Measurements from ENCODE around the gene RSU1. TPM values are rescaled to one million over a fixed set of nuclear protein-coding genes. Genes with fewer than 3 reads are reported as not detected.

The RSU1 gene
- total RNA-seq, 1 donor = 94.1 TPM

DNA sequence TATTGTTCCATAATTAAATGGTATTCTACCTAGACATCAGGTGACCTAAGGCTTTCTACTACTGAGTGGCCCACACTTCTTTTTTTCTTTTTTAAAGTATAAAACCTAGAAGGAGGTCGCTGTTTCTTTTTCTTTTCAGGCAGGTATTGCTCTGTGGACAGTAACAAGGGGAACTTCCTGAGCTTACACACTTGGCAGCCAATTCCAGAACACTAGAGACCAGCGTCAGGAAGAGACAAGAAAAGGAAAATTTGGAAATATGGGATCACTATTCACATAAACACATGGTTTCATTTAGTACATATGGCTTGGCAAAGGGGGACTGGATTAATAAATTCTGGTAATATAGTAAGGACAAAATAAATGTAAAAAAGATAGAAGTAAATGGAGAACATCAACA, 141.9 kb downstream of the RSU1 start:
- Histone ChIP-seq H3K79me2 (ENCODE audit: insufficient read depth, low read length) (no peaks in the 10 kb centered on the region), H3K36me3 (ENCODE audit: insufficient read depth, low read length) (no peaks in the 10 kb centered on the region), H3K9me3 (ENCODE audit: low read depth, low read length) (no peaks in the 10 kb centered on the region), H3K4me1 (ENCODE audit: insufficient read depth, low read length) (no peaks in the 10 kb centered on the region), H2AFZ (ENCODE audit: low read length) (no peak overlapping the region), H3K4me3 (ENCODE audit: insufficient read depth, low read length) (no peak overlapping the region), H4K20me1 (ENCODE audit: insufficient read depth, low read length) (peaks cover 22% of the 10 kb centered on the region), H3K4me2 (ENCODE audit: insufficient read depth, low read length) (no peak overlapping the region), H3K27ac (ENCODE audit: low read depth, low read length) (no peak overlapping the region), H3K27me3 (ENCODE audit: insufficient read depth, low read length) (no peaks in the 10 kb centered on the region)
- TF ChIP-seq, protein P1, sequence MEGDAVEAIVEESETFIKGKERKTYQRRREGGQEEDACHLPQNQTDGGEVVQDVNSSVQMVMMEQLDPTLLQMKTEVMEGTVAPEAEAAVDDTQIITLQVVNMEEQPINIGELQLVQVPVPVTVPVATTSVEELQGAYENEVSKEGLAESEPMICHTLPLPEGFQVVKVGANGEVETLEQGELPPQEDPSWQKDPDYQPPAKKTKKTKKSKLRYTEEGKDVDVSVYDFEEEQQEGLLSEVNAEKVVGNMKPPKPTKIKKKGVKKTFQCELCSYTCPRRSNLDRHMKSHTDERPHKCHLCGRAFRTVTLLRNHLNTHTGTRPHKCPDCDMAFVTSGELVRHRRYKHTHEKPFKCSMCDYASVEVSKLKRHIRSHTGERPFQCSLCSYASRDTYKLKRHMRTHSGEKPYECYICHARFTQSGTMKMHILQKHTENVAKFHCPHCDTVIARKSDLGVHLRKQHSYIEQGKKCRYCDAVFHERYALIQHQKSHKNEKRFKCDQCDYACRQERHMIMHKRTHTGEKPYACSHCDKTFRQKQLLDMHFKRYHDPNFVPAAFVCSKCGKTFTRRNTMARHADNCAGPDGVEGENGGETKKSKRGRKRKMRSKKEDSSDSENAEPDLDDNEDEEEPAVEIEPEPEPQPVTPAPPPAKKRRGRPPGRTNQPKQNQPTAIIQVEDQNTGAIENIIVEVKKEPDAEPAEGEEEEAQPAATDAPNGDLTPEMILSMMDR (IDR thresholded peaks at IDR 0.05; ENCODE audit: extremely low read depth, low read depth, low read length) = no peak
- peak; percentile 54 for DNase-seq (ENCODE audit: insufficient read length, low spot score, missing footprints)

DNA sequence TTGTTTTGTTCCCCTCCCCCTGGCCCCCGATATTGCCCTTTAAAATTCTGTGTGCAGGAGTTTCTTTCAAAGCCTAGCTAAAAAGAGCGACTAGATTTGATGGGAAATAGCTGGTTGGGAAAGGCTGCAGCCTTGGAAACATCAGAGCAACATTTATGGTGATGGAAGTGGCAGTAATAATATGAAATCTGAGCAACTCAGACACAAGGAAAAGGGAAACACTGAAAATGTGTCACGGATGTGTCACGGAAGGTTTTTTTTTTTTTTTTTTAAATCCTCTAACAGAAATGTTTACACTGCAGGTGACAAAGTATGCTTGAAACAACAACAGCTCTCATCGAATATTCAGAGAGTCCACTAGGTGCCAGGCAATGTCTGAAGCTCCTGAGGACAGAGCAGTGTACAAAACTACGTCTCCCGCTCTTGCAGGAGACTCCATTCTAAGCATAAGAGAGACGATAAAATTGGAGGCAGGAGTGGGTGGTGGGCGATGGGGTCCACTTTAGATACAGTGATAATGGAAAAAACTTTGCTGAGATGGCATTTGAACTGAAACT, 143.0 kb downstream of the RSU1 start:
- Histone ChIP-seq H3K27me3 (ENCODE audit: insufficient read depth, low read length) (no peaks in the 10 kb centered on the region), H3K27ac (ENCODE audit: low read depth, low read length) (no peak overlapping the region), H3K79me2 (ENCODE audit: insufficient read depth, low read length) (no peaks in the 10 kb centered on the region), H3K9me3 (ENCODE audit: low read depth, low read length) (no peaks in the 10 kb centered on the region), H3K36me3 (ENCODE audit: insufficient read depth, low read length) (no peaks in the 10 kb centered on the region), H3K4me2 (ENCODE audit: insufficient read depth, low read length) (no peak overlapping the region), H3K4me3 (ENCODE audit: insufficient read depth, low read length) (no peak overlapping the region), H3K4me1 (ENCODE audit: insufficient read depth, low read length) (no peaks in the 10 kb centered on the region), H2AFZ (ENCODE audit: low read length) (no peak overlapping the region), H4K20me1 (ENCODE audit: insufficient read depth, low read length) (peaks cover 25% of the 10 kb centered on the region)
- no peak for DNase-seq (ENCODE audit: insufficient read length, low spot score, missing footprints)
- TF ChIP-seq, protein P1 (IDR thresholded peaks at IDR 0.05; ENCODE audit: extremely low read depth, low read depth, low read length) = no peak

DNA sequence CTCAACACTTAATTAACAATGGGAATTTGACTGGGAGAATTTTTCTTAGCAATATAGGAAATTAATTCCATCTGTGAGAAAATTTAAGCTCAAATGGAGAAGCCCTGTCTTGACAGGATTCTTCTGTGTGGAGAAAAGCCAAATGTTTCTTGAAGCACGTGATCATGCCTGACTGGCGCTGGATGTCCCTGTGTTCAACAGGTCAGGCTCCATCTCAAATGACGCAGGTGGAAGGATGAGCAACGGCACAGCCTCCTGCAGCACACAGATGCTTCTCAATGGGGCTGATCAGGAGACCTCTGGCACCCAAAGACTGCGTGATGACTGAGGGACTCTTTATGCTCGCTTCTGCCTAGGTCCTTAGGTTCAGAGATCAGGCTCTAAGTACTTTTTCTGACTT, 143.8 kb downstream of the RSU1 start:
- no peaks in the 10 kb centered on the region for H3K27me3 ChIP-seq (ENCODE audit: insufficient read depth, low read length)
- no peak overlapping the region for H3K4me3 ChIP-seq (ENCODE audit: insufficient read depth, low read length)
- no peaks in the 10 kb centered on the region for H3K36me3 ChIP-seq (ENCODE audit: insufficient read depth, low read length)
- no peak overlapping the region for H2AFZ ChIP-seq (ENCODE audit: low read length)
- no peaks in the 10 kb centered on the region for H3K79me2 ChIP-seq (ENCODE audit: insufficient read depth, low read length)
- H3K27ac ChIP-seq (ENCODE audit: low read depth, low read length) = no peak overlapping the region
- peaks cover 25% of the 10 kb centered on the region for H4K20me1 ChIP-seq (ENCODE audit: insufficient read depth, low read length)
- TF ChIP-seq, protein P1 (IDR thresholded peaks at IDR 0.05; ENCODE audit: extremely low read depth, low read depth, low read length) = no peak
- no peak for DNase-seq (ENCODE audit: insufficient read length, low spot score, missing footprints)
- no peak overlapping the region for H3K4me2 ChIP-seq (ENCODE audit: insufficient read depth, low read length)
- no peaks in the 10 kb centered on the region for H3K4me1 ChIP-seq (ENCODE audit: insufficient read depth, low read length)
- H3K9me3 ChIP-seq (ENCODE audit: low read depth, low read length) = no peaks in the 10 kb centered on the region

DNA sequence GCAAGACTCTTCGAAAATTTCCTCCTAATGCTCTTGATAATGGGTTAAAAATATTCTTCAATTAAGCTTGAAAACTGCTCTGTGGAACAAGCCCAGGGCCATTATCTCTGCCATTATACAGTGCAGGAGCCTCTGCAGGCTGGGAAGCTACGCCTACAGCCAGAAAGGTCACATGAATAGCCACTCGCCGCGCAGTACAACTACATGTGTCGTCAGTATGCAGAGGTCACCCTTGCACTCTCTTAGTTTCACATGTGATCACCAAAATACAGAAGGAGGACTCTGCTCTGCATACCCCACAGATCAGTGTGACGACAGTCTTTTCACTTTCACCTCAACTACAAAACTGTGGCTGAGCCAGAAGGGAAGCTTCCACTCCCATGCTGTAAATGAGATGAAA, 153.8 kb downstream of the RSU1 start:
- H4K20me1 ChIP-seq (ENCODE audit: insufficient read depth, low read length) = peaks cover 11% of the 10 kb centered on the region
- no peak overlapping the region for H3K4me3 ChIP-seq (ENCODE audit: insufficient read depth, low read length)
- no peaks in the 10 kb centered on the region for H3K36me3 ChIP-seq (ENCODE audit: insufficient read depth, low read length)
- no peaks in the 10 kb centered on the region for H3K4me1 ChIP-seq (ENCODE audit: insufficient read depth, low read length)
- DNase-seq (ENCODE audit: insufficient read length, low spot score, missing footprints) = no peak
- H3K79me2 ChIP-seq (ENCODE audit: insufficient read depth, low read length) = no peaks in the 10 kb centered on the region
- H2AFZ ChIP-seq (ENCODE audit: low read length) = no peak overlapping the region
- H3K9me3 ChIP-seq (ENCODE audit: low read depth, low read length) = no peaks in the 10 kb centered on the region
- H3K4me2 ChIP-seq (ENCODE audit: insufficient read depth, low read length) = no peak overlapping the region
- TF ChIP-seq, protein P1 (IDR thresholded peaks at IDR 0.05; ENCODE audit: extremely low read depth, low read depth, low read length) = no peak
- no peak overlapping the region for H3K27ac ChIP-seq (ENCODE audit: low read depth, low read length)
- H3K27me3 ChIP-seq (ENCODE audit: insufficient read depth, low read length) = no peaks in the 10 kb centered on the region
